Heart left ventricle (tissue), 13 donors: ENCODE data around the gene HHIPL1.

Experiments used
- CTCF ChIP-seq, 12 donors: fragments of 200-600 bp; sonication (generic) in 4 of 12; IDR thresholded peaks; one replicate each; pipeline versions ENCODE4 v1.5.0 to v1.8.0; 2018 to 2022; ENCODE audit warnings: antibody characterized with exemption in 12 of 12, mild to moderate bottlenecking in 5 of 12
- POLR2A ChIP-seq, 2 donors: fragments of 450-650 bp; IDR thresholded peaks; one replicate each; pipeline ENCODE4 v1.6.1; 2017; ENCODE audit warnings: antibody characterized with exemption in 2 of 2, mild to moderate bottlenecking in 2 of 2, moderate library complexity in 2 of 2
- donor health status: ischemic (EF 13 %, LVEDD 7.1; RV severe dilation, severe dysfunction).
- donor health status: DM: no; HTN: yes; CAD: no.
- donor health status: DM: no; HTN: no; CAD: no.
- donor health status: ischemic (EF 25% LVEDD 6.9; RV normal size, moderate dysfunction).
- donor health status: ischemic (EF 25% LVEDD 5.7; RV mildly dilated, moderate dysfunction).
- donor health status: ischemic (EF 35%, LVEDD 5.7; RV mildly dilated, moderate dysfunction).
- donor health status: nonischemic (EF 11% LVEDD 7.7; RV severe dilation, severe dysfunction).
- donor health status: DM: yes; HTN: yes; CAD: no.
- donor health status: PGD.
- donor health status: ischemic (EF 29% LVEDD 5.4; RV normal size, mild dysfunction).
- donor health status: nonischemic (EF 23%, LVEDD 6.1; RV moderate dilation, normal function).

- TF ChIP-seq CTCF (IDR thresholded peaks at IDR 0.05) (no peak), POLR2A (IDR thresholded peaks at IDR 0.05) (no peak)
These were observed 70.5 kb downstream of the HHIPL1 start for GRCh38 chr14:99715266-99716000.
